Measurements from ENCODE around the gene NAMPT.

The NAMPT gene

DNA sequence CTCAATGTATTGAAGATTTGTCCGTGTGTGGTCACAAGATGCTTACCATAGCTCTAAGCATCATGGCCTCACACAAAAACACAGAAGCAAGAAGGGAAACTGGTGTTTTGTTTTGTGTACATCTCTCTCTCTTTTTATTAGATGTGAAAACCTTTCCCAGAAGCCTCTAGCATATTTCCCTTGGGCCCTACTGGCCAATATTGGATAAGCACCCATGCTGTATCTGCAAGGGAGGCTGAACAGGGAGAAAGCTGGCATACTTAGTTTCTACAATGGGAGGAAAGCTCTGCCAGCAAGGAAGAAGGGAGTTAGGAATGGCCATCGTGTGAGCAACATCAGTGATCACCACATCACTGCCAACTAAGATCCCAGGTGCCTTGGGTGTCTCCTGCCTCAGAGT is 9.6 kb upstream of the NAMPT start:
- no peak overlapping the region for H3K4me3 ChIP-seq (ENCODE audit: low read length)
- DNase-seq (ENCODE audit: low read depth): no peak
- TF ChIP-seq, protein P1, sequence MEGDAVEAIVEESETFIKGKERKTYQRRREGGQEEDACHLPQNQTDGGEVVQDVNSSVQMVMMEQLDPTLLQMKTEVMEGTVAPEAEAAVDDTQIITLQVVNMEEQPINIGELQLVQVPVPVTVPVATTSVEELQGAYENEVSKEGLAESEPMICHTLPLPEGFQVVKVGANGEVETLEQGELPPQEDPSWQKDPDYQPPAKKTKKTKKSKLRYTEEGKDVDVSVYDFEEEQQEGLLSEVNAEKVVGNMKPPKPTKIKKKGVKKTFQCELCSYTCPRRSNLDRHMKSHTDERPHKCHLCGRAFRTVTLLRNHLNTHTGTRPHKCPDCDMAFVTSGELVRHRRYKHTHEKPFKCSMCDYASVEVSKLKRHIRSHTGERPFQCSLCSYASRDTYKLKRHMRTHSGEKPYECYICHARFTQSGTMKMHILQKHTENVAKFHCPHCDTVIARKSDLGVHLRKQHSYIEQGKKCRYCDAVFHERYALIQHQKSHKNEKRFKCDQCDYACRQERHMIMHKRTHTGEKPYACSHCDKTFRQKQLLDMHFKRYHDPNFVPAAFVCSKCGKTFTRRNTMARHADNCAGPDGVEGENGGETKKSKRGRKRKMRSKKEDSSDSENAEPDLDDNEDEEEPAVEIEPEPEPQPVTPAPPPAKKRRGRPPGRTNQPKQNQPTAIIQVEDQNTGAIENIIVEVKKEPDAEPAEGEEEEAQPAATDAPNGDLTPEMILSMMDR (IDR thresholded peaks at IDR 0.05; ENCODE audit: insufficient read depth, low read depth, low read length, missing control alignments): peak; percentile 13

DNA sequence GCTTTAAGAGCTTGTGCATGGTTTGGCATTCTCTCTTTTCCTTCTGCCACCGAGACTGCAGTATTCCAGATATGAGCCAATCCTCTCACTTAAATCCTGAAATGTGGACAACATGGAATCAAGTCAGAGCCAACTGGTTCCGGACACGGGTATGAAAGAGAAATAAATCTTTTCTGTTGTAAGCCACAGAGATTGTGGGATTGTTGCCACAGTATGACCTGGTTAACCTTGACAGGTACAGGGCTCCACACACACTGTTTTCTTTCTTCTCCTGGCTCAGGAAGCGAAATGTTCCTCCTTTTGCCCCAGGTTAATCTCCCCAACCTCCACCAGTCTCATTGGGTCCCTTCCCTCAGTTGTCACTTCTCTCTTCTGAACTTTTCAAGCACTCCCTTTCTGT is 6.5 kb upstream of the NAMPT start:
- no peak for DNase-seq (ENCODE audit: low read depth)
- TF ChIP-seq, protein P1 (IDR thresholded peaks at IDR 0.05; ENCODE audit: insufficient read depth, low read depth, low read length, missing control alignments): no peak
- no peak overlapping the region for H3K4me3 ChIP-seq (ENCODE audit: low read length)

DNA sequence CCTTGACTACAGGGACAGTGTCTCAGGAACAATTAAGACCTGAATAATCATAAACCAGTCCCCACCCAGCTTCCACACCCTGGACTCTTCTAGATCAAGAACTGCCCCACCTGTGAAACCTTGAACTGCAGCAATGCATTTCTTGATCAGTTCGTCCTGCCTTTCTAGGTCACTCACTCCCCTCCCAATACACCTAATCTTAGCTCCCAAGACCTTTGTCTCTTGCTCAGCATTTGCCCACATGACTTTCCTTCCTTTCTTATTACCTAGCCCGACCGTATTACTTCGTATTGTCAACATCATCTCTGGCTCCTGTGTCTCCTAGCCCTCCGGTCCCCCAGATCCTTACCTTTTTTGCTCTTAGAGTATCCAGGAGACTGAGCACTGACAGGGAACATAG is 5.5 kb upstream of the NAMPT start:
- peak; percentile 44 for DNase-seq (ENCODE audit: low read depth)
- no peak overlapping the region for H3K4me3 ChIP-seq (ENCODE audit: low read length)
- TF ChIP-seq, protein P1 (IDR thresholded peaks at IDR 0.05; ENCODE audit: insufficient read depth, low read depth, low read length, missing control alignments): no peak

DNA sequence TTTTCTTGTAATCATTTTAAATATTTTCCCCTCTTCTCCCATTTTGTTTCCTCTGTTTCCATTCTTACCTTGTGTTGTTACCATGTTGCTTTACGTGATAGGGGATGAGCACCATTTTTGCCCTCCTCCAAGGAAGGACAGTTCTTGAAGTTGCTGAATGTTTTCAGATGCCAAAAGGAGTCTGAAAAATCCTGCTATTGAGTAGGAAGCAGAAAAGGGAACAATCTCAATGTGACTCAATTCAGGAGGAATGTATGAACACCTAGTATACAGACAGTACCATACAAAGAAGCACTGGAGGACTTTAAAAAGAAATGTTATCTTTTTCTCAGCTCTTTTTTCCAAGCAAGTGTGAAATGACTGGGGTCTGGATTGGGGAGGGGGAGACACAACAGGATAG is 5.1 kb upstream of the NAMPT start:
- TF ChIP-seq, protein P1 (IDR thresholded peaks at IDR 0.05; ENCODE audit: insufficient read depth, low read depth, low read length, missing control alignments): no peak
- peak; percentile 50 for DNase-seq (ENCODE audit: low read depth)

DNA sequence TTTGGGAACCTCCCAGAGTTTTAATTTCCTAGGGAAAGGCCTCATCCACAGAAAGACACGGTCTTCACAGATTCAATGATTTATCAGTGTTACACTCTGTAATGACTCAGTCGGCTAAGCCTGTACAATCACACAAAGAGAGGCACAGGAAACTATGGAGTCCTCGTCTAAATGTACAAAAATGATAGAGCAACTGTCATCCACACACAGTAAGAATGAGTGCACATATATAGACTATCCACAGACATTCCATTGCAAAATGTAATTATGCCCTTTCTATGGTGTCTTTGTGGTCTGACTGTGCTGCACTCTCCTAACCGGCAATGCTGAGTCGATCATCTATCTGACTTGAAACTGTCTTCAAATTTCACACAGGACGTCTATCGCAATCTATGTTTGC is 3.5 kb upstream of the NAMPT start:
- no peak for DNase-seq (ENCODE audit: low read depth)
- H3K4me3 ChIP-seq (ENCODE audit: low read length): no peak overlapping the region
- TF ChIP-seq, protein P1 (IDR thresholded peaks at IDR 0.05; ENCODE audit: insufficient read depth, low read depth, low read length, missing control alignments): no peak

More for the DNA sequence above, 5.1 kb upstream of the NAMPT start:
- H3K4me3 ChIP-seq (ENCODE audit: low read length): no peak overlapping the region

DNA sequence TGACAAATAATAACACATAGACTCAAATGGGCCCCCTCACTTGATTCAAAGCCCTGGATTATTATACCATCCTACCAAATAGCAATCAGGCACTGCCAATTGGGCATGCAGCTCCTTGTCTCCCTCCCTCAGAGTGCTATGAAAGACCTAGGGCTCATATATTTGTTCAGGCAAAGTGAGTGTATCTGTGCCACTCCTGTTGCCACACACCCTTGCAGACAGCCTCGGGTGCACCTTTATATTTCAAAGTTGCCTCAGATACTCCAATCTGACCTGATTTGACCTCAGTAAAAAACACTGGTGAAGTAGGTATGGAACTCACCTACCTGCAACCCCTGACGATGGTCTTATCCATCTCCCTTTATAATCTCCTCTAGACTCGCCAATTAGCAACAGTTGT is 3.0 kb upstream of the NAMPT start:
- peak; percentile 48 for DNase-seq (ENCODE audit: low read depth)
- H3K4me3 ChIP-seq (ENCODE audit: low read length): no peak overlapping the region
- TF ChIP-seq, protein P1 (IDR thresholded peaks at IDR 0.05; ENCODE audit: insufficient read depth, low read depth, low read length, missing control alignments): no peak

DNA sequence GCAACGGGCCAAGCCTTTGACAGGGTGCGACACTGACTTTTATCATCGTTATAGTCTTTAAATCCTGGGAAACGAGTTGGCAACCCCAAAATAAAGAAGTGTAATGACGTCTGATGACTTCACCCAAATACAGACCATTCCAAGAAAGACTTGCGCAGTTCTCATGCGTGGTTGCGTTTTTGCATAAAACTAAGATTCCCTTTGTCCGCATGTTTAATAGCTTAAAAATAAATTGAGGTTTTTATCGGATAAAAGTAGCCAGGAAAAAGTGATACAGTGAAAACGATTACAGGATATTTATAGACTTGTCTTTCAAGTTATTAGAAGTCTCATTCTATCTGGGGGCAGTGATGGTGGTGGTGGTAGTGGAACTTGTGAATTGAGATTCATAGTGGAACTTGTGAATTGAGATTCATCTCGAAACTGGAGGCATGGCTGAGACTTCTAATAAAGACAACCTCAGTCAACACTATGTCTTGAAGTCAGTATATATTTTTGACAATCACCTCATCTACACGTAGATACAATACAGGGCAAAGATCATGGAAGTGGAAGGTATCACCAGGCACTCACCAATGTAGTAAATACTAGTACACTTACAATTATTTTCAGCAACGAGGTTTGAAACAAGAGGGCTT is 1.2 kb upstream of the NAMPT start:
- no peak for DNase-seq (ENCODE audit: low read depth)
- TF ChIP-seq, protein P1 (IDR thresholded peaks at IDR 0.05; ENCODE audit: insufficient read depth, low read depth, low read length, missing control alignments): no peak
- peak overlapping the region; percentile 82 for H3K4me3 ChIP-seq (ENCODE audit: low read length)
